Testis (tissue), 5 donors: ENCODE results near the gene HEPHL1. TPM values are rescaled to one million over a fixed set of nuclear protein-coding genes. Genes with fewer than 3 reads are reported as not detected.
"Not testable (repeated sequence)": the region's sequence is repeated elsewhere in the genome, so short reads cannot be mapped to it uniquely, and the experiment has no call there.

Experiments used
- DNase-seq: peaks from one replicate; pipeline ENCODE4 v3.0.0-alpha.2; 2019
- H3K27ac ChIP-seq, 2 donors: fragments of 200-600 bp; sonication (generic); one replicate each; pipeline ENCODE4 v1.5.1; 2019
- H3K27me3 ChIP-seq: fragments of 200-600 bp; sonication (generic); one replicate; pipeline ENCODE4 v1.5.1; 2019
- H3K36me3 ChIP-seq: fragments of 200-600 bp; sonication (generic); one replicate; pipeline ENCODE4 v1.5.1; 2017; ENCODE audit warnings: low read depth; ENCODE audit errors: missing control alignments
- H3K4me1 ChIP-seq: fragments of 200-600 bp; sonication (generic); one replicate; pipeline ENCODE4 v1.5.1; 2019
- H3K4me3 ChIP-seq, 2 donors: fragments of 200-600 bp; sonication (generic); one replicate each; pipeline ENCODE4 v1.5.1; 2017 to 2019
- H3K9me3 ChIP-seq: fragments of 200-600 bp; sonication (generic); one replicate; pipeline ENCODE4 v1.5.1; 2017
- CTCF ChIP-seq, 3 experiments: fragments of 450-650 bp in 2 of 3; fragments of 200-600 bp in 1 of 3; sonication (generic) in 1 of 3; IDR thresholded peaks; one replicate each; pipeline ENCODE4 v1.5.1; 2016 to 2019; ENCODE audit warnings: antibody characterized with exemption in 3 of 3, mild to moderate bottlenecking in 2 of 3, moderate library complexity in 1 of 3
- POLR2A ChIP-seq: fragments of 450-650 bp; IDR thresholded peaks from one replicate; pipeline ENCODE4 v1.6.1; 2017; ENCODE audit warnings: antibody characterized with exemption, mild to moderate bottlenecking, moderate library complexity
- WGBS, 2 donors: methylation state at CpG; one replicate each; pipeline ENCODE4 v1.1.5; 2018; 5-methylcytosine and 5-hydroxymethylcytosine counted together
- intact Hi-C: fragments of 100-400 bp; cut with DNase I; formaldehyde crosslinking; loops from one replicate; pipeline ENCODE4 v1.15.1; 2023; ENCODE audit warnings: low total_unique reads
- long read RNA-seq, 2 donors: transcript quantifications; one replicate each; lab custom pipeline, GENCODE V29; 2026
- polyA plus RNA-seq: library from polyadenylated mRNA; stranded (reverse); fragments of 350-450 nt; fragmentation: Illumina TruSeq; extraction: RNeasy Lipid Tissue Mini Kit (QIAGEN cat#74804); gene quantifications from one replicate; pipeline ENCODE4 v1.2.3, GENCODE V29; 2014; ENCODE audit warnings: low read depth, low replicate concordance; ENCODE audit not compliant: insufficient read depth
- total RNA-seq, 2 donors: library from RNA; depleted of rRNA; stranded (reverse); fragments of >200 nt; gene quantifications; one replicate each; pipeline ENCODE4 v1.2.3, GENCODE V29; 2016

The HEPHL1 gene
- total RNA-seq (under 1 TPM; 0.24 to 0.87 TPM), polyA plus RNA-seq (0.54 TPM)
- long read RNA-seq, donor 1, partial matches to known transcripts = 7 of 7 reads
- long read RNA-seq, donor 1, other reads (novel, unspliced or antisense) = 0 of 7 reads
- long read RNA-seq, donor 2 = 0 reads

- 72% methylated on average over 11 of the region's 11 CpGs for WGBS, 2 donors
- Histone ChIP-seq H3K4me1 (no peaks in the 10 kb centered on the region), H3K27ac (no peak within 1 kb of the TSS), H3K27me3 (no peaks in the 10 kb centered on the region), H3K4me3 (no peak within 1 kb of the TSS), H3K36me3 (no peaks in the 10 kb centered on the region), H3K9me3 (no peaks in the 10 kb centered on the region)
- no peak for TF ChIP-seq POLR2A
- DNase-seq = no peak
- intact Hi-C loops = no loop called here
These were observed at the start of gene HEPHL1 for GRCh38 chr11:94020777-94021481. Gene HEPHL1, plus strand, starts transcription at chr11:94021354. Its CDS starts 15 bp downstream, at chr11:94021369.

DNA sequence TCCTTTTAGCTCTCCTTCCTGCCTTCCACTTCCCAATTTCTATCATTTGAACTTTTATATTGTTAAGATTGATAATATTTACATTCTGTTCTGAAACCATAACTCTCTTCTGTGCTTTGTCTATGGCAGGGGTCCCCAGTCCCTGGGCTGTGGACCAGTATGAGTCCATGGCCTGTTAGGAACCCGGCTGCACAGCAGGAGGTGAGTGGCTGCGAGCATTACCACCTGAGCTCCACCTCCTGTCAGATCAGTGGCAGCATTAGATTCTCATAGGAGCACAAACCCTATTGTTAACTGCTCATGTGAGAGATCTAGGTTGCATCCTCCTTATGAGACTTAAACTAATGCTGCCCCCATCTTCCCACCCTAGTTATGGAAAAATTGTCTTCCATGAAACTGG lies 48.4 kb upstream of the HEPHL1 start:
- Histone ChIP-seq H3K27me3 (no peaks in the 10 kb centered on the region), H3K36me3 (no peaks in the 10 kb centered on the region), H3K4me1 (peaks cover 12% of the 10 kb centered on the region), H3K4me3 (no peak overlapping the region), H3K27ac (peak overlapping the region; percentile 50 to 68), H3K9me3 (no peaks in the 10 kb centered on the region)
- WGBS, 2 donors = 74 to 100% methylated on average over 1 to 2 of the region's 2 CpGs
- no peak for DNase-seq
- TF ChIP-seq CTCF (IDR thresholded peaks at IDR 0.05) = no peak
- TF ChIP-seq POLR2A = no peak
- intact Hi-C loops = no loop called here

GRCh38 chr11:93973322-93974051 lies 47.7 kb upstream of the HEPHL1 start:
- intact Hi-C loops, H3K36me3 ChIP-seq, H3K27me3 ChIP-seq, H3K9me3 ChIP-seq, H3K4me3 ChIP-seq: not testable (repeated sequence)
- DNase-seq = peak; percentile 72
- Histone ChIP-seq H3K4me1 (peaks cover 12% of the 10 kb centered on the region), H3K27ac (peak overlapping the region; percentile 57 to 68)
- 48 to 59% methylated on average over 7 of the region's 7 CpGs for WGBS, 2 donors

GRCh38 chr11:93974759-93975158 lies 46.4 kb upstream of the HEPHL1 start:
- intact Hi-C loops = no loop called here
- Histone ChIP-seq H3K27ac (peak overlapping the region; percentile 57 to 68), H3K36me3 (no peaks in the 10 kb centered on the region), H3K27me3 (no peaks in the 10 kb centered on the region), H3K4me1 (peaks cover 12% of the 10 kb centered on the region), H3K9me3 (no peaks in the 10 kb centered on the region), H3K4me3 (no peak overlapping the region)
- TF ChIP-seq CTCF (IDR thresholded peaks at IDR 0.05) (no peak), POLR2A (no peak)
- no peak for DNase-seq

DNA sequence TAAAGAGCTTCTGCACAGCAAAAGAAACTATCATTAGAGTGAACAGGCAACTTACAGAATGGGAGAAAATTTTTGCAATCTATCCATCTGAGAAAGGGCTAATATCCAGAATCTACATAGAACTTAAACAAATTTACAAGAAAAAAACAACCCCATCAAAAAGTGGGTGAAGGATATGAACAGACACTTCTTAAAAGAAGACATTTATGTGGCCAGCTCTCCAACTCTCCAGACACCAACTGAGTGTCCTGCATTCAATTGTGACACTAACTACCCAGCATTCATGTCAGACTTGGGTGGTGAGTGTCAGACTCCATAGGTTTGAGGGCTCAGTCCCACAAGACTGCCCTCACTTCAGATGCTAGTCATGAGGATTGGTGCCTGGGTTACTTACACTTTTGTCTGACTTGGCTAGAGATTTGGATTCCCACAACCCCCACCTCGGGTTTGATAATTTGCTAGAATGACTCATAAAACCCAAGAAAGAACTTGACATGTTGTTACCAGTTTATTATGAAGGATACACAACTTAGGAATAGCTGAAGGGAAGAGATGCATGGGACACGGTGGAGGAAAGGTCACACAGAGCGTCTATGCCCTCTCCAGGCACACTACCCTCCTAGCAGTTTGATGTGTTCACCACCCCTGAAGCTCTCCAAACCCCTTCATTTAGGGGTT lies 44.4 kb upstream of the HEPHL1 start:
- DNase-seq, H3K9me3 ChIP-seq, H3K36me3 ChIP-seq, intact Hi-C loops, H3K27me3 ChIP-seq, H3K4me3 ChIP-seq, H3K27ac ChIP-seq: not testable (repeated sequence)
- H3K4me1 ChIP-seq = peaks cover 12% of the 10 kb centered on the region
- 59 to 77% methylated on average over 3 of the region's 3 CpGs for WGBS, 2 donors
